K562 (cell line): Measurements from ENCODE around the gene MRPL44. TPM values are rescaled to one million over a fixed set of nuclear protein-coding genes. Genes with fewer than 3 reads are reported as not detected.

ENCODE experiments used
- ARID4B ChIP-seq: sonication (generic); formaldehyde crosslinking; IDR thresholded peaks from 2 replicates; pipeline ENCODE4 v1.8.0; 2022; ENCODE audit warnings: mild to moderate bottlenecking, missing genetic modification reagents
- E2F8 ChIP-seq: fragments of 450-650 bp; IDR thresholded peaks from 2 replicates; pipeline ENCODE4 v1.7.1; 2018; ENCODE audit warnings: mild to moderate bottlenecking, low read depth; ENCODE audit not compliant: partially characterized antibody
- FOXP1 ChIP-seq: sonication (generic); formaldehyde crosslinking; IDR thresholded peaks from 2 replicates; pipeline ENCODE4 v1.8.0; 2022; ENCODE audit warnings: mild to moderate bottlenecking, missing genetic modification reagents
- GABPB1 ChIP-seq: sonication (generic); formaldehyde crosslinking; IDR thresholded peaks from 2 replicates; pipeline ENCODE4 v1.8.0; 2022; ENCODE audit warnings: mild to moderate bottlenecking, missing genetic modification reagents
- GTF2E2 ChIP-seq: fragments of 200-800 bp; sonication (Bioruptor generic); IDR thresholded peaks from 2 replicates; pipeline ENCODE4 v1.6.1; 2016; ENCODE audit warnings: missing genetic modification characterization, missing compliant biosample characterization
- HDAC3 ChIP-seq: fragments of 450-650 bp; IDR thresholded peaks from 2 replicates; pipeline ENCODE4 v1.6.1; 2018; ENCODE audit warnings: borderline replicate concordance, mild to moderate bottlenecking, moderate library complexity; ENCODE audit not compliant: partially characterized antibody
- JUN ChIP-seq, 2 experiments: sonication (generic) in 1 of 2; formaldehyde crosslinking in 1 of 2; IDR thresholded peaks; 2 replicates each; pipeline versions ENCODE4 v1.6.1 to v1.8.0; 2012 to 2022; ENCODE audit warnings: borderline replicate concordance in 2 of 2, mild to moderate bottlenecking in 2 of 2, improper control_type of control experiment in 1 of 2, low read depth in 1 of 2, low read length in 1 of 2, missing genetic modification reagents in 1 of 2
- MCM3 ChIP-seq: fragments of 450-650 bp; IDR thresholded peaks from 2 replicates; pipeline ENCODE4 v1.6.1; 2016
- RBM25 ChIP-seq: fragments of 200-400 bp; formaldehyde crosslinking; IDR thresholded peaks from 2 replicates; pipeline ENCODE4 v1.6.1; 2018; ENCODE audit warnings: low read length, low read depth, moderate library complexity; ENCODE audit not compliant: severe bottlenecking
- TBL1XR1 ChIP-seq, 2 experiments: IDR thresholded peaks; 2 replicates each; pipeline ENCODE4 v1.6.1; 2012; ENCODE audit warnings: improper control_type of control experiment in 2 of 2, low read length in 2 of 2, mild to moderate bottlenecking in 1 of 2
- ZNF561 ChIP-seq: fragments of 450-650 bp; formaldehyde crosslinking; conservative IDR thresholded peaks from 2 replicates; pipeline ENCODE4 v1.4.0; 2020; ENCODE audit warnings: mild to moderate bottlenecking, moderate library complexity
- ZNF668 ChIP-seq: fragments of 250-450 bp; sonication (Bioruptor Pico); IDR thresholded peaks from 2 replicates; pipeline ENCODE4 v1.8.0; 2022; ENCODE audit warnings: mild to moderate bottlenecking, inconsistent platforms
- polyA plus RNA-seq, 8 experiments: library from polyadenylated mRNA; depleted of rRNA in 4 of 8; stranded (reverse) in 5 of 8; unstranded in 3 of 8; fragments of >200 nt; fragmentation: Nextera tagmentation in 2 of 8; fragmentation: Illumina TruSeq in 1 of 8; extraction: Ambion mirVana in 2 of 8; extraction: Trizol in 1 of 8; gene quantifications; 2 replicates each; pipeline versions ENCODE4 v1.2.1 to v1.2.3, GENCODE V29; 2011 to 2014; ENCODE audit warnings: inconsistent platforms in 1 of 8, missing spikeins in 1 of 8
- total RNA-seq, 7 experiments: library from RNA; depleted of rRNA in 6 of 7; stranded (reverse); fragments of >200 nt in 6 of 7; fragmentation: Illumina TruSeq in 2 of 7; extraction: Trizol in 2 of 7; gene quantifications; 2 replicates each; pipeline versions ENCODE4 v1.2.1 to v1.2.3, GENCODE V29; 2011 to 2021; ENCODE audit warnings: low replicate concordance in 1 of 7
- TF ChIP-seq, protein P1 (sequence below): fragments of 250-450 bp; sonication (Bioruptor Pico); IDR thresholded peaks from 2 replicates; pipeline ENCODE4 v1.5.0; 2022; ENCODE audit warnings: mild to moderate bottlenecking
- TF ChIP-seq, protein P2 (sequence below): IDR thresholded peaks from 2 replicates; pipeline ENCODE4 v1.6.1; 2014; ENCODE audit warnings: antibody characterized with exemption
- TF ChIP-seq, protein P3 (sequence below): sonication (generic); formaldehyde crosslinking; IDR thresholded peaks from 2 replicates; pipeline ENCODE4 v1.4.0; 2020; ENCODE audit warnings: mild to moderate bottlenecking, missing genetic modification reagents

Gene MRPL44
- total and polyA plus RNA-seq, 9 of the 15 experiments (the other 6 are each of a cell fraction or from before 2014, with no cell fraction given), result 10.4 to 26.0 (median 20.2) TPM

- TF ChIP-seq E2F8 (no peak), GABPB1 (CRISPR knock-in tag) (no peak), RBM25 (peak; percentile 82), HDAC3 (no peak), ZNF561 (no peak), FOXP1 (CRISPR knock-in tag) (no peak), TBL1XR1 (IDR thresholded peaks at IDR 0.05; ENCODE audit: low read length in 2 of 2) (no peak), ARID4B (CRISPR knock-in tag) (no peak), JUN (IDR thresholded peaks at IDR 0.05; ENCODE audit: borderline replicate concordance, low read depth, low read length) (peak; percentile 92), JUN (CRISPR knock-in tag; IDR thresholded peaks at IDR 0.05; ENCODE audit: borderline replicate concordance) (no peak), MCM3 (no peak), ZNF668 (CRISPR knock-in tag) (no peak), GTF2E2 (tag) (no peak)
- TF ChIP-seq, protein P1, sequence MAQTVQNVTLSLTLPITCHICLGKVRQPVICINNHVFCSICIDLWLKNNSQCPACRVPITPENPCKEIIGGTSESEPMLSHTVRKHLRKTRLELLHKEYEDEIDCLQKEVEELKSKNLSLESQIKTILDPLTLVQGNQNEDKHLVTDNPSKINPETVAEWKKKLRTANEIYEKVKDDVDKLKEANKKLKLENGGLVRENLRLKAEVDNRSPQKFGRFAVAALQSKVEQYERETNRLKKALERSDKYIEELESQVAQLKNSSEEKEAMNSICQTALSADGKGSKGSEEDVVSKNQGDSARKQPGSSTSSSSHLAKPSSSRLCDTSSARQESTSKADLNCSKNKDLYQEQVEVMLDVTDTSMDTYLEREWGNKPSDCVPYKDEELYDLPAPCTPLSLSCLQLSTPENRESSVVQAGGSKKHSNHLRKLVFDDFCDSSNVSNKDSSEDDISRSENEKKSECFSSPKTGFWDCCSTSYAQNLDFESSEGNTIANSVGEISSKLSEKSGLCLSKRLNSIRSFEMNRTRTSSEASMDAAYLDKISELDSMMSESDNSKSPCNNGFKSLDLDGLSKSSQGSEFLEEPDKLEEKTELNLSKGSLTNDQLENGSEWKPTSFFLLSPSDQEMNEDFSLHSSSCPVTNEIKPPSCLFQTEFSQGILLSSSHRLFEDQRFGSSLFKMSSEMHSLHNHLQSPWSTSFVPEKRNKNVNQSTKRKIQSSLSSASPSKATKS (CRISPR knock-in tag), result no peak
- TF ChIP-seq, protein P2, sequence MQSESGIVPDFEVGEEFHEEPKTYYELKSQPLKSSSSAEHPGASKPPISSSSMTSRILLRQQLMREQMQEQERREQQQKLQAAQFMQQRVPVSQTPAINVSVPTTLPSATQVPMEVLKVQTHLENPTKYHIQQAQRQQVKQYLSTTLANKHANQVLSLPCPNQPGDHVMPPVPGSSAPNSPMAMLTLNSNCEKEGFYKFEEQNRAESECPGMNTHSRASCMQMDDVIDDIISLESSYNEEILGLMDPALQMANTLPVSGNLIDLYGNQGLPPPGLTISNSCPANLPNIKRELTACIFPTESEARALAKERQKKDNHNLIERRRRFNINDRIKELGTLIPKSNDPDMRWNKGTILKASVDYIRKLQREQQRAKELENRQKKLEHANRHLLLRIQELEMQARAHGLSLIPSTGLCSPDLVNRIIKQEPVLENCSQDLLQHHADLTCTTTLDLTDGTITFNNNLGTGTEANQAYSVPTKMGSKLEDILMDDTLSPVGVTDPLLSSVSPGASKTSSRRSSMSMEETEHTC, result no peak
- TF ChIP-seq, protein P3, sequence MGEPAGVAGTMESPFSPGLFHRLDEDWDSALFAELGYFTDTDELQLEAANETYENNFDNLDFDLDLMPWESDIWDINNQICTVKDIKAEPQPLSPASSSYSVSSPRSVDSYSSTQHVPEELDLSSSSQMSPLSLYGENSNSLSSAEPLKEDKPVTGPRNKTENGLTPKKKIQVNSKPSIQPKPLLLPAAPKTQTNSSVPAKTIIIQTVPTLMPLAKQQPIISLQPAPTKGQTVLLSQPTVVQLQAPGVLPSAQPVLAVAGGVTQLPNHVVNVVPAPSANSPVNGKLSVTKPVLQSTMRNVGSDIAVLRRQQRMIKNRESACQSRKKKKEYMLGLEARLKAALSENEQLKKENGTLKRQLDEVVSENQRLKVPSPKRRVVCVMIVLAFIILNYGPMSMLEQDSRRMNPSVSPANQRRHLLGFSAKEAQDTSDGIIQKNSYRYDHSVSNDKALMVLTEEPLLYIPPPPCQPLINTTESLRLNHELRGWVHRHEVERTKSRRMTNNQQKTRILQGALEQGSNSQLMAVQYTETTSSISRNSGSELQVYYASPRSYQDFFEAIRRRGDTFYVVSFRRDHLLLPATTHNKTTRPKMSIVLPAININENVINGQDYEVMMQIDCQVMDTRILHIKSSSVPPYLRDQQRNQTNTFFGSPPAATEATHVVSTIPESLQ, result no peak
Observed at GRCh38 chr2:223995569-223995968, 38.3 kb downstream of the MRPL44 start (continued).
